NCI-H510A (cell line): ENCODE measurements around the gene CACHD1.
A peak's percentile ranks its signal among the peaks of the same experiment; 100 is the strongest.

Experiments used
- DNase-seq: peaks from one replicate; lab custom pipeline; 2025; lab: John Stamatoyannopoulos, UW

CACHD1 gene

DNA sequence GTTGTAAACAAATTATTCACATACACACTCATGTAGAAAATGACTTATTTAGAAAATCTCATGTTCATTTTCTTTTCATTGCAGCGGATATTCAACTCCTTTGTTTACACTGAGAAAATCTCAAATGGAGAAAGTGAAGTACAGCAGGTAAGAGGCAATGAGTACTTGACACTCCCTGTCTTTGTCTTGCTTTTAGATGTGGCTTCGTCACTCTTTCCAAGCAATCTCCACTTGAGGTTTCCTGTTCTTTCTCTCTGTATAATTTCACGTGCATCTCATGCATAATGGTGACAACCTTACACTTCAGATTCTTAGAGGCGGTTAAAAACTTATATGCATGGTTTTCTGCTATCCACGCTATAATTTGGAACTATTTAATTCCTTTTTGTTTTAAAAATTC is 80.6 kb downstream of the CACHD1 start:
- DNase-seq: no peak

DNA sequence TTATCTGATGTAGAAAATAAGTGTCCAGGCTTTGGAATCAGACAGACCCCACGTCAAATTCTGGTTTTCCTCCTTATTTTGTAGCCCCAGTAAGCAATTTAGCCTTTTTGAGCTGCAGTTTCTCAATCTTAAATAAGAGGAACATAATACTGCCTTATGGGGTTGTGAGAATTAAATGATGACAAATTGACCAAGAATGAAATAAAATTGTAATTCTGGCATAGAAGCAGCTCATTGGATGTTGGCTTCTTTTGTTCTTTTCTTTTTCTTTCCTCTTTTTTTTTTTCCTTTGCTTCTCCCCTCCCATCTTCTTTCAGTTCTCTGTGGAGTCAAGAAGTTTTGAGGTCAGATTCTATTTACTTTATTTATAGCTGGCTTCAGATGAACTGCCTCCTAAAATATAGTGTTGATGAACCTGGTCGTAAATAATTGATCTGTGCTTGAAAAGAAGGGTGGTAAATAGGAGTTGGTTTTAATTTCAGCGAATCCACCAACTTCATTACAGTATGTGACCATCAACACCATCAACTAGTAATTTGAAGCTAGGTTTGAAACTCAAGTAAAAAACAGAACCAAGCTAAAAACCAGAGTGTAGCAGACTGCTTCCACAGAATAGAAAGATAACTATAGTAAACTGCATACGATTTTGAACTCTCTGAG is 81.1 kb downstream of the CACHD1 start:
- DNase-seq: no peak

- no peak for DNase-seq
These were observed 83.4 kb downstream of the CACHD1 start for GRCh38 chr1:64553285-64553684.

GRCh38 chr1:64555947-64556346 is 86.0 kb downstream of the CACHD1 start:
- DNase-seq: no peak

DNA sequence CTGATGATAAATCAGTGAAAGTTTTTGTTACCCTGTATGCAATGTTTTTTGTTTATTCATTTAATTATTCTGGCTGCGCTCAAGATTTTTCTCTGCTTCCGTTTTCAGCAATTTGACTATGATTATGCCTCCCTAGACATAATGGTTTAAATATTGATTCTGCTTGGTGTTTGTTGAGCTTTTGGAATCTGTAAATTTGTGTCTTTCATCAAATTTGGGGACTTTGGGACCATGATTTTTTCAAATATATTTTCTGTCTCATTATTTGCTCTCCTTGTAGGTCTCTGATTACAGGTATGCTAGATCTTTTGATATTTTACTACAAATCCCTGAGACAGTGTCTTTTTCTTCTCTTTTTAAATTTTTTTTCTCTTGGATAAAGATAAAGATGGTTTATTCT is 92.1 kb downstream of the CACHD1 start:
- DNase-seq: no peak

GRCh38 chr1:64563958-64564565 is 94.1 kb downstream of the CACHD1 start:
- DNase-seq: no peak

DNA sequence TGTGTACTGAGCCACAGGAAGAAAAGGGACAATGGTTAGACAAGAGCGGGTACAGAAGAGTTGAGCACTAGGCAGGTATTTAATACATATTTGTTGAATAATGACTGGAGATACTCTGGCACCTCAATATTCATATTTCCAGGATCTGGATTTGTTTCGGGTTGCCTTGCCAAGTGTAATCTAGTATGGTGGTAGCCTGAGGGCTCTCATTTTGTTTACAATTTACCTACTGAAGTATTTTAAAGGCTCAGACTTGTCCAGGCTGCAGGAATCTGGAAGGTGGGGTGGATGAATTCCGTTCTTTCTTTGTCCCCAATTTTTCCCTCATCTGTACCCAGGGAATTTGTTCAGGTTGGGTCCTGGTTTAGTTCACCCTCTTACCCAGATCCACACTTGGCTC is 95.0 kb downstream of the CACHD1 start:
- no peak for DNase-seq

- no peak for DNase-seq
These were observed 97.7 kb downstream of the CACHD1 start for GRCh38 chr1:64567426-64568170.

GRCh38 chr1:64568171-64568450 is 98.2 kb downstream of the CACHD1 start:
- no peak for DNase-seq

GRCh38 chr1:64569411-64569810 is 99.5 kb downstream of the CACHD1 start:
- no peak for DNase-seq

GRCh38 chr1:64570267-64570855 is 100.4 kb downstream of the CACHD1 start:
- DNase-seq: no peak

DNA sequence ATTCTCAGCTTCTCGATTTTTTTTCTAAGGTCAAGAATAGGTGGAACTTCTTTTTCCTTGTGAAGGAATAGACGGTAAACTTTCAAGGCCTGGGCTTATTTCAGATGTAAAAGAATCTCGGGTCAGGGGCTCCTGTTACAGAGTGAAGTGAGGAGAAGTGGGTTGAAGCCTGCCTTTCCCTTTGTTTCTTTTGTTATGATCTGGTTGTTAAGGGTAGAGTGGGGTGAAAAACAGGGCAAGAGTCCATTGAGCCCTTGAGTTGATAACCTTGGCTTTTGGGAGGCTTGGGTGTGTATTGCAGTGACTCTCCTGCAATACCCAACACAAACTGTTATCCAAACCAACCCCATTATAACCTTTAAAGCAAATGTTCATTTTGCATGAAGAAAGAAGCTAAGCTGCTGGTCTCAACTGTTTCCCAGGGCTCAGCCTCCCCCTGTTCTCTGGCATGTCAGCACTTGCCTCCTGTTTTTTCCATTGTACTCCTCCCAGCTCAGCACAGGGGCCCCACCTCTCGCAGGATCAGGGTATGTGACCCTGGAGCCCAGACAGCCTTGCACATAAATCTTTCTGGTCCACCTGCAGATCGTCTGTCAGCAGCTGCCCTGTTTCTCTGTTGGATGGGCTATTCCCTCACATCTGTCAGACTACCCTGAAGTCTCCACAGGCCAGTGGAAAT is 102.4 kb downstream of the CACHD1 start:
- peak; percentile 57 for DNase-seq

DNA sequence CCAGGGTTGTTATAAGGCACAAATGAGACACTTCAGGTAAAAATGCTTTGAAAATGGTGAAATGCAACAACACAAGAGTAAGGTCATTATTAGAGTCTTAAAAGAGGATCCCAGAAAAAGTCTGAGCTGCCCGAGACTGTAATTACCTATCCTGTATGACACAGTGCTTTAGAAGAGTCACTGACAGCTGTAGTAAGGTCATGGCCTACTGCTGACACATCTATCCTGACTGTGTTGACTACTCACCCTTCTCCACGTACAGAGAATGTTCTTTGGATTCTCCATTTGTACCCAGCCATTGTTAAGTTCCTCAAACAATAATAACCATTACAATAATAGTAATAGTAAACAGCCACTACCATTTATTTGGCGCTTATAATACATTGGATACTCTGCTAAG is 104.4 kb downstream of the CACHD1 start:
- DNase-seq: no peak

- DNase-seq: no peak
These were observed 106.2 kb downstream of the CACHD1 start for GRCh38 chr1:64575881-64576676.

DNA sequence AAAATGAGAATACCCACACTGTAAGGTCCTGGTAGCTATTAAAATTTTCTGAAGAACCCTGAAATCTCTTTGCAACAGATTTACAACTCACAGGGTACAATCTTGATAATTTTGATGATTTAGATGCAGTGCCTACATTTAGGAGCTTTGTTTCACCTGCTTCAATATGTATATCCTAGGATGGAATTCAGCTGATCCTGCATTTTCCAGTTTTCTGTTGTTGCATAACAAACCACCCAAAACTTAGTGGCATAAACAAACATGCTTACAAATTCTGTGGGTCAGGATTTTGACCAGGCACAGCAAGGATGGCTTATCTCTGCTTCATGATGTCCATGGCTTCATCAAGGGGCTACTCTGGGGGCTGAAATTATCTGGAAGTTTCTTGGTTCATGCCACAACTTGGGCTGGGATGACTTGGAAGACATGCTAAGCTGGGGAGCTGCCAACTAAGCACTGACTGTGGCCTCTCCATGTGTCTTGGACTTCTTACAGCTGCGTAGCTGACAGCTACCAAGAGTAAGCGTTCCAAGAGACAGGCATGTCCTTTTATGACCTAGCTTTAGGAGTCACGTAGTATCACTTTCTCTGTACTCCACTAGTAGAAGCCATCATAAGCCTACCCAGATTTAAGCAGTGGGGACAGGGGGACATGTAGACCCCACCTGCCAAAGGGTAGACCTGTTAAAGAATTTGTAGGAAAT is 108.5 kb downstream of the CACHD1 start:
- no peak for DNase-seq

DNA sequence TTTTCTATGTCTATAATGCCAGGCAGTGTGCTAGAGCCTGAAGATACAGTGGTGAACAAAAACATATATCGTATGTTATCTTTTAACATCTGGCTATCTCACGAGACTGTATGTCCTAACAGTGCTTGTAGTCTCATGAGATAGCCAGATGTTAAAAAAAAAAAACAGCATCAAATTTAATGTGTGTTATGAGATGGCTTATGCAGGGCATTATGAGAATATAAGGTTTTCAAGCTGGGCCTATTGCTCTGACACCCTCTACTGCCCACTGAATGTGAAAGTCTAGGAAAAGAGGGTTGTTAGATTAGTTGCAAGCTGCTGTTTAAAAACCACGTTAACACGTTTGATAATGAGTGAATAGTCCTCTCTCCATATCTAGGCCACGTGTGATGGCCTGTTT is 109.8 kb downstream of the CACHD1 start:
- no peak for DNase-seq

GRCh38 chr1:64581135-64581842 is 111.4 kb downstream of the CACHD1 start:
- DNase-seq: no peak

DNA sequence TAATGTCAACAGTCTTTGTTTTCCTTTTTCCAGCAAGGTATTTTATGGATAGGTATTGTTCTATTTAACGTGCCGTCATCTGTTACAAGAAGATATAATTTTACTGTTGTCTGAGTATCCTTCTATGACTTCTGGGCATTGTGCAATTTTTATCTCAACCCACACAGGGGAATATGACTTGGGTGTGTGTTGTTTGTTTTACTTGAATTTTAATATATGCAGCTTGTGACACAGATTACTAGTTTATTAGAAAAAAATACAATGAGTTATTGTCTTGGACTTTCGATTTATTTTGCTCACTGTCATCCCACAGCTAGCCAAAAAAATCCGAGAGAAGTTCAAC is 111.9 kb downstream of the CACHD1 start:
- no peak for DNase-seq

- no peak for DNase-seq
These were observed 114.5 kb downstream of the CACHD1 start for GRCh38 chr1:64584479-64584878.

DNA sequence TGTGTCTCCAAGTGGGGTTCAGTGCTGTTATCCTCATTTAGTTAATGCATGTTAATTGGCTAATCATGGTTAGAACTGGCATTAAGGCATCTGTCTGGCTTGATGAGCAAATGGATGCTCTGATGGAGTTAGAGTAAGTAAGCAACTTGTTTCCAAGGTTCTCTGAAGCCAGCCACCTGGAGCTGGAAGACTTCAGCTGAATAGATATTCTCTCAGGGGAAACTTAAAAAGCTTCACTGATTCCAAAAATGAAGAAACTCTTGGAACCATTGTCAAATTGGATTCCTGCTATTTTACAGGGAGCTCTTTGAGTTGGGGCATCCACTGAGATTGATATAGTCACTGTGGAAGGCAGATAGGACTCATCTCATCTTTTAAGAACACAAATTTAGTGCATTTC is 118.9 kb downstream of the CACHD1 start:
- no peak for DNase-seq

DNA sequence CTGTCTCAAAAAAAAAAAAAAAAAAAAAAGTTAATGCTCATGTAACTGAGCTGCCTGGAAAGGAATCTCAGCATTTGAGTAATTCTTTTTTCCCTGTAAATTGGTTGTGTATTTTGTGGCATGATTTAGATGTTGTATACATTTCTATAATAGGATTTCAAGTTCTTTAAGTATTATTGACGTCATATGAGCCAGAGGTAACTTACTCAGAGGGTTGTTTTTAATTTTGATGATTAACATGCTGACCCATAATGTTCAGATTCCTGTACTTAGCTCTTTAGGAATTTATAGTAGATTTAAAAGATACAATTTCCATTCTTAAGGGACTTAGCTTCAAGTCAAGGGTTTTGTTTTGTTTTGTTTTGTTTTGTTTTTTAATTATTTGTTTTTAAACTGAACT is 120.4 kb downstream of the CACHD1 start:
- DNase-seq: no peak
